Measurements from ENCODE around the gene NAB2. TPM values are rescaled to one million over a fixed set of nuclear protein-coding genes. Genes with fewer than 3 reads are reported as not detected.

Gene NAB2
- total and polyA plus RNA-seq, 5 donors, result 12.8 to 22.7 (median 13.8) TPM

DNA sequence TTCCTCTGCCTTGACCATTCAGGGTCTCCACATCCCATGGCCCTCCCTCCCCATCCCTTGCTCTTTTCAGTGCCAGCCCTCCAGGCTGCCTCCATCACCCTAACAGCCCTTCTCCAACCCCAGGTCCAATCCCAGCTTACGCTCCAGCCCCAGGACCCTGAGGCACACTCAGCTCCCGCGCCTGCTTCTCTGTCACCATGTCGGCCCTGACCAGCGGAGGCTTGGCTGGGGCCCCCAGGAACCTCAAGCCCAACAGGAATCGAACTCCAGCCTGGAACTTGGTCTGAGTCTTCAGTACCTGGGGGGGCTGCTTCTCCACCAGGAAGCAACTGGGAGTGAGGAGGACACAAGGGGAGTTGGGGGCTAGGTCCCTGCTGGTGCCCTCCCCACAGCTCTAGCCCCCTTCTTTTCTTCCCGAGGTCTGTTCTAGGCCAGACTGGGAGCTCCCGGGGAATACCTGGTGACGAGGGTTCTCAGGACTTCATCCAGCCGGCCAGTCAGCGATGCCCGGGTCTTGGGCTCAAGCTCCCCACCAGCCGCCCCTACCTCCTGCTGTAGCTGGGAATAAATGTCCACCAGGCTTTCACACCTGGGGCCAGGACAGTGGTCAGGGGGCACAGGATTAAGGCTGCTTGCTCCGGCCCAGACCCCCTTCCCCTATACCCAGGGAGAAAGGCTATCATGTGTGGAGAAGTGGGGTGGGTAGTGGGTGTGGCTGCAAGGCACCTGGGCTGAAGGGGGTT lies 16.3 kb downstream of the NAB2 start:
- Histone ChIP-seq H3K4me1 (ENCODE audit: control insufficient read depth, insufficient read depth, low read length) (peaks cover 8% of the 10 kb centered on the region), H3K4me3 (ENCODE audit: low read length) (no peak overlapping the region), H3K9me3 (ENCODE audit: control insufficient read depth, low read length) (no peaks in the 10 kb centered on the region), H3K27ac (ENCODE audit: low read length) (no peak overlapping the region), H3K27me3 (ENCODE audit: control insufficient read depth, insufficient read depth) (no peaks in the 10 kb centered on the region)
- intact Hi-C loops (cut with DNase I), result no loop called here
- DNase-seq (peak in 2 of 3 donors; percentile 35 to 44), ATAC-seq (no peak)
- 93% methylated on average over 14 of the region's 14 CpGs for WGBS

GRCh38 chr12:57106021-57106708 lies 17.3 kb downstream of the NAB2 start:
- ATAC-seq, result no peak
- Histone ChIP-seq H3K4me1 (ENCODE audit: control insufficient read depth, insufficient read depth, low read length) (peaks cover 8% of the 10 kb centered on the region), H3K4me3 (ENCODE audit: low read length) (no peak overlapping the region), H3K27me3 (ENCODE audit: control insufficient read depth, insufficient read depth) (no peaks in the 10 kb centered on the region), H3K27ac (ENCODE audit: low read length) (no peak overlapping the region), H3K9me3 (ENCODE audit: control insufficient read depth, low read length) (no peaks in the 10 kb centered on the region)
- intact Hi-C loops (cut with DNase I), result no loop called here
- 72% methylated on average over 9 of the region's 9 CpGs for WGBS
- peak in 2 of 3 donors; percentile 57 to 61 for DNase-seq

DNA sequence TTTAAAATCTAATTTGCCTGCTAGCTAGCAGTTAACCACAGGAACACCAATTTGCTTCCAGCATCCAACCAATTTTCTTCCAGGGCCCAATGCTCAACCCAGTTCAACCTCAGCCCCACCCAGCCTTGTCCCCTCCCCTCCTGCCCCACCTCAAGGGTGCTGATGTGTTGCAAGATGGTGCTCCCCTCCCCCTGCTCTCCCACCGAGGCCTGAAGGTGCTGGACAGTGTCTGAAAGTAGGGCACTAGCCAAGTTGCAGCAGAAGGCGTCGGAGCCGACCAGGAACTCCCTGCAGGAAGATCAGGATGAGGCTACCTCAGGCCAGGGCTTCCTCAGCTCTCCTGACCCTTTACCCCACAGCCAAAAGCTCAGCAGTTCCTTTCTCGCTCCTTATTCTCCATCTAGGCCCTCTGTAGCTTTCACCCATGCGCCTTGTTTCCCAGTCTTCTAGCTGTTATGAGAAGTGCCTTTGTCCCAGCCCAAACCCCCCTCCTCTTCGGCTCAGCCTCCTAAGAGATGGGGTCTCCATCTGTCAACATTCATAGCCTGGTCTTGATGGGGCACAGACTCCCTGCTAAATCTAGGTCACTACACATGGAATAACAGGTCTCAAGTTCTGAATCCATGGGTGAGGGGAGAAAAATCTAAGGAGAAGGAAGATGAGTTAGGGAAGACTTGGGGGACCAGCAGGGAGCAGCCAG lies 18.7 kb downstream of the NAB2 start:
- Histone ChIP-seq H3K27ac (ENCODE audit: low read length) (no peak overlapping the region), H3K4me1 (ENCODE audit: control insufficient read depth, insufficient read depth, low read length) (peaks cover 8% of the 10 kb centered on the region), H3K4me3 (ENCODE audit: low read length) (no peak overlapping the region), H3K27me3 (ENCODE audit: control insufficient read depth, insufficient read depth) (no peaks in the 10 kb centered on the region), H3K9me3 (ENCODE audit: control insufficient read depth, low read length) (no peaks in the 10 kb centered on the region)
- 47% methylated on average over 7 of the region's 7 CpGs for WGBS
- ATAC-seq, result no peak
- peak in 2 of 3 donors; percentile 52 to 56 for DNase-seq
- intact Hi-C loops (cut with DNase I), result no loop called here

DNA sequence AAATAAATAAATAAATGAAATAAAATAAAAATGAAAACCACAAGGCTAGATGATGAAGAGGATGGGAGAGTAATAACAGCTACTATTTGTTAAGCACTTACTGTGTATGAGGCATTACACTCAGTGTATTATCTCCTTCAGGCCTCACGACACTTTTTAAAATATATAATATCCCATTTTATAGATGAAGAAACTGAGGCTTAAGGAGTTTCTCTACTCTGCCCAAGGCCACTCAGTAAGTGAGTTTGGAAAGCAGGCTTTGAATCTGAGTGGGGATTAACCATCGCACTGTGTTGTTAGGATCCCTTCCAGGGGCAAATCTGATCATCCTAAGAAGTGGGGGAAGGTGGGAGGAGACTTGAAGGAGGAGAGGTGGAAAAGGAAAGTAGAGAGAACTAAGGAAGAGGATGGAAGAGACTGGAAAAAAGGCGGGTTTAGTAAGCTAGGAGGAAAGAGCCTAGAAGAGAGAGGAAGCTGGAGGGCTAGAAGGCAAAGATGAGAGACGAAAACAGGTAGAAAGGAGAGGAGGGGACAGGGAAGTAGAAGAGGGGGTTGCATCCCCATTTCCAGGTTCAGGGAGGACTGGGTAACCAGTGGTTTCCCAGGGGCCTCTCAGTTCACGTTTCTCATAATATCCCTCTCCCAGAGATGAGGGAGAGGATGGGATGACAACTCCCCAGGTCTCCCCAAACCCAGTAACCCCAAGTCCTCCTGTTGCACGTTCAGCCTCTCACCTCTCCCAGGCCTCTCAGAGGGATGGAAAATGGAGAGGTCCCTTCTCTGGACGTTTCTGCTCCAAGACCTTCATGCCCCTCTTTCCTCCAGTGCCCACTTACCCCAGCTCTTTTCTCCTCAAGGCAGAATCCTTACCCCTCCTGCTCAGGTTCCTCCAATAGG lies 20.5 kb downstream of the NAB2 start:
- Histone ChIP-seq H3K4me1 (ENCODE audit: control insufficient read depth, insufficient read depth, low read length) (peaks cover 8% of the 10 kb centered on the region), H3K27me3 (ENCODE audit: control insufficient read depth, insufficient read depth) (no peaks in the 10 kb centered on the region), H3K9me3 (ENCODE audit: control insufficient read depth, low read length) (no peaks in the 10 kb centered on the region), H3K27ac (ENCODE audit: low read length) (peak overlapping the region; percentile 100), H3K4me3 (ENCODE audit: low read length) (peak overlapping the region; percentile 56)
- 54% methylated on average over 7 of the region's 7 CpGs for WGBS
- intact Hi-C loops (cut with DNase I), result loop anchor here in 1 of 4 donors (10.0 kb wide), 1 partner anchor 95 kb away; the partner anchor contains the start of gene TAC3
- DNase-seq, result no peak
- no peak for ATAC-seq

GRCh38 chr12:57110104-57111030 lies 21.5 kb downstream of the NAB2 start:
- Histone ChIP-seq H3K27me3 (ENCODE audit: control insufficient read depth, insufficient read depth) (no peaks in the 10 kb centered on the region), H3K27ac (ENCODE audit: low read length) (peak overlapping the region; percentile 100), H3K4me1 (ENCODE audit: control insufficient read depth, insufficient read depth, low read length) (peaks cover 8% of the 10 kb centered on the region), H3K4me3 (ENCODE audit: low read length) (peak overlapping the region; percentile 56), H3K9me3 (ENCODE audit: control insufficient read depth, low read length) (no peaks in the 10 kb centered on the region)
- ATAC-seq (peak; percentile 42 to 53), DNase-seq (peak; percentile 73 to 94 (median 90))
- 3% methylated on average over 28 of the region's 28 CpGs for WGBS
- intact Hi-C loops (cut with DNase I), result loop anchor here in 1 of 4 donors (10.0 kb wide), 1 partner anchor 96 kb away; the partner anchor contains the start of gene TAC3

DNA sequence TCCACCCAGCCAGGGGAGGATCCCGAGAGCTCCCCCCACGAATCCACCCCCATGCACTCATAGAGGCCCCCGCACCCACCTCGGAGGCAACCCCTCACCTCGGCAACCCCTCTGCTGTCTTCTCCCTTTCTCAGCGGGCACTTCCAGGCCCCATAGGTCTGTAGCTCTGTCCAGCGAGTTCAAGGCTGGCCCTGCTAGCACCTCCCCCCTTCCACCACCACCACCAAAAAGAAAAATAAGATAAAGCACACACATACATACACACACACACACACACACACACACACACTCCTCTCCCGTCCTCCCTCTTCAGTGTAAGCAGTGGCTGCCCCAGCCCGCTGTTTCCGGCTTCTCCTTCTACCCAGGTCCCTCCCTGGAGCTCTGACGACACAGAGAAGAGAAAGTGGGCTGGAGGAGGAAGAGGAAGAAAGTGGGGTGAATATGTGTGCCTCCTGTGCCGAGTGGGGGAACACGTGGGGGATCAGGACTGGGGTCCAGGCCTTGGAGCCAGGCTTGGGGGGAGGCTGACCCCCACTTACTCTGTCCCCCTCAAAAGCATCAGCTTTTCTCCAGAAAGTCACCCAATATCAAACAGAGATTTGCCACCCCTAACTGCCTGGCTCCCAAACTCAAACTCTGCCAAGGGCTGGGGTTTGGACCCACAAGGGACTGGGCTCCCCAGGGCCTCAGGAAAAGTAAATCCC lies 22.3 kb downstream of the NAB2 start, which contains the start of gene STAT6:
TSS of gene STAT6 (minus strand) at position 332 of the 704 bp plus-strand sequence. CDS start 3,084 bp downstream, outside the sequence.
- DNase-seq (peak; percentile 88 to 94 (median 92)), ATAC-seq (peak; percentile 85 to 87)
- Histone ChIP-seq H3K9me3 (ENCODE audit: control insufficient read depth, low read length) (no peaks in the 10 kb centered on the region), H3K4me1 (ENCODE audit: control insufficient read depth, insufficient read depth, low read length) (peaks cover 8% of the 10 kb centered on the region), H3K27me3 (ENCODE audit: control insufficient read depth, insufficient read depth) (no peaks in the 10 kb centered on the region), H3K4me3 (ENCODE audit: low read length) (peak within 1 kb of the TSS; percentile 56), H3K27ac (ENCODE audit: low read length) (peak within 1 kb of the TSS; percentile 100)
- intact Hi-C loops (cut with DNase I), result loop anchor here in 1 of 4 donors (10.0 kb wide), 1 partner anchor 96 kb away; the partner anchor contains the start of gene TAC3
- under 1% methylated on average over 13 of the region's 13 CpGs for WGBS

- peak overlapping the region; percentile 100 for H3K27ac ChIP-seq (ENCODE audit: low read length)
- 64% methylated on average over 9 of the region's 9 CpGs for WGBS
- H3K9me3 ChIP-seq (ENCODE audit: control insufficient read depth, low read length), result no peaks in the 10 kb centered on the region
- intact Hi-C loops (cut with DNase I), result loop anchor here (1.0 to 10.0 kb wide), 5 partner anchors 42 to 98 kb away; partner anchors contain the start of gene TAC3 (in 1 of the 4)
- H3K4me1 ChIP-seq (ENCODE audit: control insufficient read depth, insufficient read depth, low read length), result peaks cover 5% of the 10 kb centered on the region
- peak overlapping the region; percentile 56 for H3K4me3 ChIP-seq (ENCODE audit: low read length)
- H3K27me3 ChIP-seq (ENCODE audit: control insufficient read depth, insufficient read depth), result no peaks in the 10 kb centered on the region
- DNase-seq (peak in 1 of 3 donors; percentile 90), ATAC-seq (no peak)
Measured at GRCh38 chr12:57112492-57113294, 23.8 kb downstream of the NAB2 start.

DNA sequence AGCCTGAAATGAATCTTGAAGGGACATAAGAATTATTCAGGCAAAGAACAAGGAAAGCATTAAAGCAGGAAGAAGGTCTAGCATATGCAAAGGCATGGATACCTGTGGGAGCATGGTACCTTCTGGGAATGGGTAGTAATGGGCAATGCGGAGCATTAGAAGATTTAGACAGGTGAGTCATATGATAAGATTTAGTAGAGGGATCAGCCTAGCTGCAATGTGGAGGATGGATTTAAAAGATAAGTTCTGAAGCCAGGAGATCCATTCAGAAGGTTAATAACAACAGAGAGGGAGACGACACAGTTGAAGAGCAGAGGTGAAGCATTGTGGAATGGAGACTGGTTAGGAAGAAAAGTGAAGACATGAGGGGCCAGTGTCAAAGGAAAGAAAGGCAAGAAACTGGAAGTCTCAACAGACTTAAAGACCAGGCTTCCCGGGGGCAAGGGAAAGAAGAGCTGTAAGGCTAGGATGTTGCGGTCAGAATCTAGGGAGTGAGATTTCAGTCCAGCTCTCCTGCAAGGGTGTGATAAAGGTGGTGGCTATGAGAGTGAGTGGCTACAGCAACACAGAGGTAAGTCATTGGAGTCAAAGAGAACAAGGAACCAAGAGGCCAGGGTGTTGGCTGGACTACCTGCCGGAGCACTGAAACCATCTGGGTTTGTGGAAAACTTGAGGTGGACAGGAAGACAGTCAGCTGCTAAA lies 27.8 kb downstream of the NAB2 start:
- Histone ChIP-seq H3K9me3 (ENCODE audit: control insufficient read depth, low read length) (no peaks in the 10 kb centered on the region), H3K27me3 (ENCODE audit: control insufficient read depth, insufficient read depth) (no peaks in the 10 kb centered on the region), H3K4me3 (ENCODE audit: low read length) (no peak overlapping the region), H3K27ac (ENCODE audit: low read length) (no peak overlapping the region), H3K4me1 (ENCODE audit: control insufficient read depth, insufficient read depth, low read length) (peaks cover 3% of the 10 kb centered on the region)
- intact Hi-C loops (cut with DNase I), result loop anchor here in 1 of 4 donors (10.0 kb wide), 1 partner anchor 102 kb away; the partner anchor contains the start of gene TAC3
- ATAC-seq (no peak), DNase-seq (peak in 1 of 3 donors; percentile 3)
- 71% methylated on average over 5 of the region's 5 CpGs for WGBS
